GM19099 (cell line): ENCODE measurements around the gene IGFBPL1.

Source experiments
- POLR2A ChIP-seq: IDR thresholded peaks from 3 replicates; pipeline ENCODE4 v1.6.1; 2011; ENCODE audit warnings: low read depth; ENCODE audit not compliant: insufficient read length; ENCODE audit errors: extremely low read depth

IGFBPL1 gene

DNA sequence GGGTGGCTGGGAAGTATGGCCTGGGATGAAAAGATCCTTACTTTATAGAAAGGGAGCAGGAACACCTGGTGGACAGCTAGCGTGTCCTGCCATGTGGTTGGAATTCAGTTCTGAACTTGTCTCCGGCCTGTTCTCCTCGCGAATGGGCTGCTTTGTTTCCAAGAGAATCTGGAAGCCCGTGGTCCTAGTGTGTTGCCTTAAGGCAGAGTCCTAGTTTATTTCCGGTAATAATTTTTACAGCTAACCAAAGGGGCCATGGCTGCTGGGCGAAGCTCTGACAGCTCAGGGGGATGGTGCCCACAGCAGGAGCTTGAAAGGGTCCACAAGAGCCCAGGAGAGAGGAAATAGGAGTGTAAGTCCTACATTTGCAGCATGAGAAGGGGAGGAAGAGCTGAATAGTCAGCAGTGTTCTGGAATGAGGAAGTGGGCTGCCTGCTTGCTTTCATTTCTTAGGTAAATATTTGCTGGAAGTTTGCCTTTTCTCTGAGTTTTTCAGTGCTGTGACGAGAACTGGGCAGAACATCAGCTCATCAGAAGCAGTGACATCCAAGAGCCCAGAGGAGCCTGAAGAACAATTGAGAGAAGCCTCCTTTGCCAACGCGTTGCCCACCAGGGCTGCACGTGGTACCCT, 13.1 kb upstream of the IGFBPL1 start:
- no peak for TF ChIP-seq POLR2A

DNA sequence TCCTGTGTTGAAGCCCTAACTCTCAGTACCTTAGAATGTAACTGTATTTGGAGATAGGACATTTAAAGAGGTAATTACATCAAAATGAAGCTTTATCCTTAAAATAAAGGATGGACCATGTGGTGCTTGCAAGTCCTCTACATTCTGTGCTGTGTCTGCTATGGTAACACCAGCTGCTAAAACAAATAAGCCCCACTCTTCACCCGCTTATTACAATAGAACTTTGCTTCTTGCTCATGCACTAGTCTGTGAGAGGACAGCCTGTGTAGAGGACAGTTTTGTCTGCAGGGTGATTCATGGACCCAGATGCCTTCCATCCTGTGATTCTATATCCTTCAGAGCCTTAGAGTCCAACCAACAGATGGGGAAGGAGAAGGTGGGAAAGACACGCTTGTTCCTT, 12.5 kb upstream of the IGFBPL1 start:
- no peak for TF ChIP-seq POLR2A

DNA sequence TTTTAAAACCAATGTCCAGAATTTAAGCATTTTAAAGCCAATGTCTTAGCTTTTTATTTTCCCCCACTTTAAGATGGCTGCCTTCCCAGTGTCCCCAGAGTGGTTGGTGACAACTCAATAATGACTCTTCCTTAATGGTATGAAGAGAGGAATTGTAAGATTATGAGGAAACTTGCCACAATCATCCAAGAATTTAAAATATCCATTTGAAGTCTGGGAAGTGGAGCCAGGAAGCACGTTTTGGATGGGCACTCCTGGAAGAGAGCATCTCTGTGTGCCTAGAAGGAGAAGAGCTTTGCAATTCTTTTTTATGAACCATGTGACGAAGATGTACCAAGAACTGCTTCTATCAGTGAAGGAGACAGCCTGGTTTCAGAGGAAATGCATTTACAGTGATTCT, 11.3 kb upstream of the IGFBPL1 start:
- TF ChIP-seq POLR2A, result no peak

DNA sequence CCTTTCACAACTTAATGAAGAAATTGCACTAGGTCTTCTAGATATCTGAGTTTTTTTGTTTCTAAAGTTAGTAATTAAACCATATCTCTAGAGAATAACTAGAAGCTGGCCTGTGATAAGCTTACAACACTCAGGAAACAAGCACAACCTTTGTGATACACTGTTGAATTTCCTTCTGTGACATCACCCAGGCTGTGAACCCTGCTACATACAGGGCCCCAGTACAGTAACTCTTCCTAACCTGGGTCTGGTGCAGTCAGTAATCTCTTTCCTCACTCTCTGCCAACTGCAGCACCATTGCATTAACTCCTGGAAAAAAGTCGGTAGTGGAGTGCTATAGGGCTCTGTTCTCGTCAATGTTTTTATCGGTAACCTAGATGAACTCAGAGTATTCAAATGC, 10.6 kb upstream of the IGFBPL1 start:
- no peak for TF ChIP-seq POLR2A

DNA sequence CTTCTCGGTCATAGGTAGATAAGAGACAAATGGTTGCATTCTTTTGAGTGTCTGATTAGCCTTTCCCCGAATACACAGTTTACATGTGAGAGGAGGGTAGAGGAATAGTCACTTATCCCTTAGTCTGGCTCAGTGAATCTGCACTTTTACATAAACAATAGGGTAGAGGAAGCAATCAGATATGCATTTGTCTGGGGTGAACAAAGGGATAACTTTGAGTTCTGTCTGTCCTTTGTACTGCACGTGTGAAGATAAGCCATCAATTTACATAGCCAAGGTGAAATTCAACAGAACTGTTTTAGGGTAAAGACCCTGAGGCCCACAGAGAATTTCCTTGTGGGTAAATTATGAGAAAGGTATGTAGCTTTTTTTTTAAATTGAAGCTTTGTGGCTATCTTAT, 10.1 kb upstream of the IGFBPL1 start:
- TF ChIP-seq POLR2A, result no peak

DNA sequence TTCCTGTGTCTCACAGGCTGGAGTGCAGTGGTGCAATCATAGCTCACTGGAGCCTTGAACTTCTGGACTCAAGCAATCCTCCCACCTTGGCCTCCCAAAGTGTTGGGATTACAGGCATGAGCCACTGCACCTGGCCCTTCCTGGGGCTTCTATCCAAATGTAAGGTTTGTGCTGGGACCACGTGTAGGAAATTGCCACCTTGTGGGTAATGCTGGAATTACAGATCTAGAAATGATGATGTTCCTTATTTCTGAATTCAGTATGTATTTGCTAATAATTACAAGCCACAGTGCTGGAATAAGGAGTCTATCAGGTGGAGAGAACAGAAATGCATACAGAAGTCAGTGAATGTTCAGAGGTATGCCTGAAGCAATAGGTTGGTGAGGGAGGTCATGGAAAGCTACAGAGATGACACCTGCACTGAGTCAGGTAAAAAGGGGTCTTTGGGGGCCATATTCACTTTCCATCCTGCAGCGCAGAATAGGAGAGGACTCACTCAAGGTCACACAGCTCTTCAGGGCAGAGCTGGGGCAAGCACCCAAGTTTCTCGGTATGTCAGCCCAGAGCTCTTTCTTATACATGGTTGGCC, 8.8 kb upstream of the IGFBPL1 start:
- TF ChIP-seq POLR2A, result no peak

DNA sequence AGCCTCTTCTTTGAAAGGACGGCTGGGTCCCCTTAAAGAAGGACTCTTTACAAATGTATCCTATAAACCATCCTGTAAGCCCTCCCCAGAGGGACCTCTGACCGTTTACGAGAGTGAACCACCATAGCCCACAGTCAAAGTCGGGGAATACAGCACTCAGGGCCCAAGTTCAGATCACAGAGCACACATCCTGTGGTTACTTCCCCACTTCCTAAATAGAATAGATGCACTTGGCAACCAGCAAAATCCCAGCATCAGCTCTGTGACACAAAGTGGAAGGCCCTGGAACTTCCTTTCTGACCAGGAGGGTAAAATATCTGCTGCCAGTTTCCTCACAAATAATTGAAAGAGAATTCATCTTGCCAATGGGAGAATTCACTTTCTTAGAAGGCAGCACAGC, 6.9 kb upstream of the IGFBPL1 start:
- no peak for TF ChIP-seq POLR2A

DNA sequence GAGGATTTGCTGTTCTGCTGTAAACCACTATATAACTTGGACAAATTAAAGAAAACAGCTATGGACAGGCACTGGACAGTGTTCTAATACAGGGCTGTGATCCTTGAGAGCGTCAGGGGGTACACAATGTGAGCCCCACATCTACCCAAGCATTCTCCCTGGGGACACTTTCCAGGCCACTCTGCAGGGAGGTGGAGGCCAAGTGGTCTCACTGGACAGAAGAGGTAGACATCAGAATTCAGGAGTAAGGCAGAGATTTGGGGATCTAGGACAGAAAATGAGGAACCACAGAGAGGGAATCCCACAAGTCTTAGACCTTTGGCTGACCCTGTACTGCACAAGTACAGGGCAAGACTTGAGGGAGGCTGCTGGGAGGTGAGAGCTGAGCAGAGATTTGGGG, 3.8 kb upstream of the IGFBPL1 start:
- TF ChIP-seq POLR2A, result no peak

DNA sequence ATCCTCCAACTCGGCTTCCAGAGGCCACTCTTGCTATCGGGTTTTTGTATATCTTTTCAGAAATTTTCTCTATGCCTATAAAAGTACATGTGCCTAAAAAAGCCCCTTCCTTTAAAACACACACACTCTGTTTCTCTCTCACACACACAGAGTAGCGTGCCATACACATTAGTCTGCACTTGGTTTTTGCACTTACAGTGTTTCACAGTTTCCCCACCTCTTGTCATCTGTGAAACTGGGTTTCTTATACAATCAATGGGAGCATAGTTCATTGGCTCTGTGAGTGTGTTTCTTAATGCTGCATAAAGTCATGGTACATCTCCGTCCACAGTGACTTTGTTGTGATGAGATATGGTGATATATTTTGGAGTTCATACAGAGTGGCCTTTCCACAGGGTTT, 664 bp upstream of the IGFBPL1 start:
- no peak for TF ChIP-seq POLR2A

DNA sequence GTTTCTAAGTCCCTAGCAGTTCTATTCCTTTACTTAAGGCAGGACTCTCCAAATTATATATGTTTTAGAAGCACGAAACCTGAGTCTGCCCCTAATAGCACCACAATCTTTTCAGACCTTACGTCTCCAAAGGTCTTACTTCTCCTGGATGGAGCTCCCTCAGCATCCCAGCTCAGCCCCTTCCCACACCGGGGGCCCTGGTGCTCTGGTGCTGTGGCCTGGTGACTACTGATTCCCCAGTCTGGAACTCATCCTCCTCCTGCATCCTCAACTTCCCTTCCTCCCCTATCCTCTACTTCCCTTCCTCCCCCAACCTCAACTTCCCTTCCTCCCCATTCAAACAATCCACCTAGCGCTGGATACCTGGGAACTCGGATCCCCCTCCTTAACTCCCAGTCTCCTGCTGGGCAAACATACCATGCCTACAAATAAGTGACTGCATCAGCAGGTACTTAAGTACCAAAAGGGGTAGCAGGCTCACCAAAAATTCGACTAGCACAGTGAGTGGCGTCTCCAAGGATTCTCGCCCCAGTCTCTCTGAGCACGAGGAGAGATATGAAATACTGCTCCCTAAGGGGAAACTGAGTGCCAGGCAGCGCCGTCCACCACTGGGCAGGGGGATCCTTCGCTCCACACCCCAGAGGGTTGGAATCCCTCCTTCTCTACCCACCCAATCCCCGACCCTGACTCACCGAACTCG, 831 bp downstream of the IGFBPL1 start:
- TF ChIP-seq POLR2A, result no peak

DNA sequence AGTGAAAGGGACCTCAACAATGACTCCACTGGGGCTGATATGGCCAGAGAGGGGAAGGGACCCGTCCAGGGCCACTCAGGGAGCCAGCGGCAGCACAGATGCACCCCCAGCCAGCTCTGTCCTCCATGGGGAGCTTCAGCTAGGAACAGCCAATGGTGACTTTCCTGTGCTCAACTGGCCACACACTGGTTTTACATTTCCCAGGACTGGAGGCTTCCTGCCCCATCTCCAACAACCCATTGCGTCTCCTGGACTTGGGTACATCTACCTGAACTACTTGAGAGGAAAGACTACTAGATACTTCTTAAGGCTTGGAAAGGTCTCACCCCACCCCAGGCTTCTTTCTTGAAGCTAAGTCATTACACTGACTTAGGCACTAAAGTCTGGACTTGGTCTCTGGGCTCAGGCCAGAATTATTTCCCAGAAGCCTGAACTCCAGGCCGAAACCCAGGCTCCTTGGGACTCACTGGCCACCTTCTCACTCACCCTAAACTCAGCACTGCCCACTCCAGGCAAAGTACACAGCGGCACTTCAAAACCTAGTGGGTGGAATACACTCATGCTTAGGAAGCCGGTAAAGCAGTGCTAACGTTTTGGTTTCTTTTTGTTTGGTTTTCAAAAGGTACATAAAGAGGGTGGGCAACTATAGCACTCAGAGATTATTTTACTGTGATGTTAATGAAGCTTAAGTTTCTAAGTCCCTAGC, 1.5 kb downstream of the IGFBPL1 start:
- TF ChIP-seq POLR2A, result no peak

DNA sequence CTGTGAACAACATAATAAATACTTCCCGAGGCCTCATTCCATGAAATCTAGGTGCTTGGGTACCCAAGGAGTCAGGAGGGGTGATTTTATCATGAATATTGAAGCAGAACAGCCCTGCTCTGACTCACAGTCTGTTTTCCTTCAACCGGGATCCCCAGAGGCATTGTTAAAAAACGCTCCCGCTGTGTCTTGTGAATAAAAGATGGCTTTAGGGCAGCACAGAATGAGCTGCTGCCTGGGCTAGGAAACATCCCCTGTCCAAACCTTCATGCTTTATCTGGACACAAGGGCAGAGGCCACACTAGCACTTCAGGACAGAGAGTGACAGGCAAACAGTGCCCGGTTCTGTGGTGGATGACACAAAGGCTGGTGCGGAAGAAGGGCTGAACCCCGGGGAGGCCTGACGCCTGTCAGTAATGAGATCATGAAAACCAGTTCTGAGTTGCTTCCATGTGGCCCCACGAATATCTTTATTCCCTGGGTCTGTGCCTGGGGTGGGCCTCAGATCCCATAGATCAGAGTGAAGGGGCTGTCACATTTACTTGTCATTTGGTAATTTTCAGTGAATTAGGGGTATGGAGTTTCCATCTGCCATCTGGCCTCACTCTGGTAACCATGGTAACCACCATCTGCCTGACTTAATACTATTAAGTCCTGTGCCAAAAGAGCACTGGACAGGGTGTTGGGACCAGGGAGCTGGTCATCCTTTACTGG, 2.6 kb downstream of the IGFBPL1 start:
- no peak for TF ChIP-seq POLR2A

DNA sequence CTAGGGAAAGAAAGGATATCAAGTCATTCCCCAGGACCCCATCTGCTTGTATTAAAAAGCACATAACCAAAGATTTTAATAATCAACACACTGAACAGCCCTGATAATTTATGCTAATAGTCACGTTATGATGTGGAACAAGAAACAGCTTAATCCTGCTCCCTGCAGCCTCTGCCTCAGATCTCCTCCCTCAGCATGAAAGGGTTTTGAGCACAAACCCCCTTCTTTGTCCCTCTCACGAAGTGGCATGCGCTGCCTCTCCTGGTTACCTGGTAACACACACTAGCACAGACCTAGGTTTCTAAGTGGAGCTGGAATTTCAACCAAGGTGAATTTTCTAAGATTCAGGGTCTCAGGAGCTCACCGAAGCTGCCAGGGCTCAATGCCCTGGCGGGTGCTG, 5.1 kb downstream of the IGFBPL1 start:
- no peak for TF ChIP-seq POLR2A

DNA sequence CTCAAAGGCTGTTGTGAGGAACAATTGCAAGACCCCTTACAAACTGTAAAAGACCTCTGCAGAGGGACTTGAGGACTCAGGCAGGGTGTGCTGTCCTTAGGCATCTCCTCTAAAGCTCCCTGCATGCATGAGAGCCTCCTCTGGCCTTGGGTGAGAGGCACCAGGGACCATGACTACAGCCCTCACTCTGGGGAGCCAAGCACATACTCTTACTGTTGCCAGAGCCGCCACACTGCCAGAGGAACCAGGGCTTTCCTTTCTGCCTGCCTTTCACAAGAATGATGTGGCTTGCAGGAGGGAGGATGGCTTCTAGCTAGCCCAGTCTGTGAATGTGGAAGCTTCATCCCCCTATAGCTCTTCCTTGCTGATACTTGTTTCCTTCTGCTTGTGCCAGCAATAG, 5.9 kb downstream of the IGFBPL1 start:
- TF ChIP-seq POLR2A, result no peak

DNA sequence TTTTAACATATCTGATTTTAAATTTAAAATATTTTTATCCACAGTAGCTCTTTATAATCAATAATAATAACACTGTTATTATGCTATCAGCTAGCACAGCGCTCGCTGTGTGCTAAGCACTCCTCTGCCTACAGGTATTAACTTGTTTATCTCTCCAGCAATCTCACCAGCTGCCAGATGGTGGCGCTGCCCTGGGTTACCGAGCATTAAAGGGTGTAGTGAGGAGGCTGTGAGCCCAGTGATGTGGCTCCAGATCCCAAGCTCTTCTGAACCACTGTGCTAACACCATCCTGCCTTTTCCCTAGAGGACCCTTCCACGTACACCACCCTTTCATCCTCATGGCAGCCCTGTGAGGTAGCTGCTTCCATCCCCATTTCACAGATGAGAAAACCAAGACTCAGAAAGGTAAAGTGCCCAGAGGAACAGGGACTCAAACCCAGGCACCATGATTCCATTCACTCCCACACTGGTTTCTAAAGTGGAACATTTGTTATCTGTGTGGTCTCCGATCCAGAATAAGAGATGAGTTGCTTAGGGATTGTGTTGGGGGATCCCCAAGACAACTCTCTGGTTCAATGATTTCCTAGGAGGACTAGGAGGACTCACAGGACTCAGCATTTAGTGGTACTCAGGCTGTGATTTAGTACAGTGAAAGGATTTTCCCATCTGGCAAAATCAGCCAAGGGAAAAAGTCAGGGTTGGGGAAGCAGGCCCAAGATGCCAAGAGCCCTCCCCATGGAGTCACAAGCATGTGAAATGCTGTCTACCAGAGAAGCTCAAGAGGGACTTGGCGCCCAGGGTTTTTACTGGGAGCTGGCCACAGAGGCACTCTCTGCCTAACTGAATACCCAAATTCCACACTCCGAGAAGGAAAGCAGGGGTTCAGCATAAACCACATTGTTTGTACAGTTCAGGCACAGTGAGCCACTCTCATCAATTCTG, 7.0 kb downstream of the IGFBPL1 start:
- TF ChIP-seq POLR2A, result no peak

DNA sequence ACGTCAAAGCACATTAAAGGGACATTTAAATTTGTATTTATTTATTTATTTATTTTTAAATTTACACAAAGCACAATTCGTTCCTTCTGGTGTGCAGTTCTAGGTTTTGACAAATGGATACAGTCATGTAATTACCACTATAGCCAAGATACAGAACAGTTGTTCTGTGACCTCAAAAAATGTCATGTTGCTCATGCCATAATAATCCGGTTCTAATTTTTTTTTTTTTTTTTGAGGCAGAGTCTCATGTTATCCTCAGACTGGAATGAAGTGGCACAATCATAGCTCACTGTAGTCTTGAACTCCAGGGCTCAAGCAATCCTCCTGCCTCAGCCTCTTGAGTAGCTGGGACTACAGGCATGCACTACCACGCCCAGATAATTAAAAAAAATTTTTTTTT, 7.8 kb downstream of the IGFBPL1 start:
- no peak for TF ChIP-seq POLR2A
